ENCODE results near the gene DHRS1.

Gene DHRS1

GRCh38 chr14:24241829-24242443, 57.6 kb downstream of the DHRS1 start:
- DNase-seq: peak; percentile 90

Measured in stimulated activated CD4-positive, alpha-beta T cell treated with anti-CD3 and anti-CD28 coated beads, Interleukin-2, amount 100 ng/mL, for 48 hours (primary cell).